IMR-90 (cell line): ENCODE measurements around the gene LRRN2. TPM values are rescaled to one million over a fixed set of nuclear protein-coding genes. Genes with fewer than 3 reads are reported as not detected.

Experiments
- ATAC-seq: fragments of 200-7000 bp; cut with Tn5 transposase; 2 replicates; pipeline ENCODE4 v1.9.1; 2020; ENCODE audit warnings: low read depth, mild to moderate bottlenecking, moderate library complexity
- BruUV-seq: library from RNA; stranded (reverse); fragments of 400-500 nt; replicated peaks from 2 replicates; lab custom pipeline; 2021; lab: Mats Ljungman, UMichigan
- CTCF ChIA-PET: fragments of 300-600 bp; formaldehyde crosslinking; extraction: SDS; loops from one replicate; lab custom pipeline; 2021; ENCODE audit warnings: antibody characterized with exemption; lab: Yijun Ruan, JAX
- POLR2A ChIA-PET: fragments of 300-600 bp; sonication (Branson Sonifier 250); formaldehyde crosslinking; loops from one replicate; lab custom pipeline; 2022; ENCODE audit warnings: antibody characterized with exemption; ENCODE audit not compliant: unreplicated experiment; lab: Charles Lee
- DNase-seq: peaks from one replicate; pipeline ENCODE4 v3.0.0; 2013
- H2AFZ ChIP-seq: replicated peaks from 2 replicates; pipeline ENCODE3; 2013; ENCODE audit warnings: low read length, mild to moderate bottlenecking; ENCODE audit not compliant: poor library complexity
- H2AK5ac ChIP-seq: 2 replicates; pipeline ENCODE4 v1.6.1; 2013; ENCODE audit warnings: low read depth, low read length, inconsistent platforms
- H2AK9ac ChIP-seq: replicated peaks from 2 replicates; pipeline ENCODE3; 2013; ENCODE audit warnings: mild to moderate bottlenecking, low read depth, low read length, moderate library complexity; ENCODE audit not compliant: poor library complexity
- H2BK120ac ChIP-seq: 2 replicates; pipeline ENCODE4 v1.6.1; 2013; ENCODE audit warnings: low read depth, low read length, inconsistent platforms
- H2BK15ac ChIP-seq: 3 replicates; pipeline ENCODE4 v1.6.1; 2013; ENCODE audit warnings: low read depth, low read length, inconsistent platforms
- H2BK20ac ChIP-seq: 2 replicates; pipeline ENCODE4 v1.6.1; 2013; ENCODE audit warnings: low read depth, mild to moderate bottlenecking, inconsistent platforms, low read length, moderate library complexity
- H2BK5ac ChIP-seq: 2 replicates; pipeline ENCODE4 v1.6.1; 2013; ENCODE audit warnings: mild to moderate bottlenecking, low read depth, low read length, inconsistent platforms; ENCODE audit not compliant: poor library complexity, severe bottlenecking
- H3K14ac ChIP-seq: replicated peaks from 2 replicates; pipeline ENCODE4 v1.6.1; 2013; ENCODE audit warnings: low read depth, low read length, inconsistent platforms
- H3K18ac ChIP-seq: 2 replicates; pipeline ENCODE4 v1.6.1; 2013; ENCODE audit warnings: low read depth, low read length, control low read depth
- H3K23ac ChIP-seq: 2 replicates; pipeline ENCODE4 v1.6.1; 2013; ENCODE audit warnings: low read depth, low read length, inconsistent platforms
- H3K27ac ChIP-seq: 2 replicates; pipeline ENCODE4 v1.5.1; 2013; ENCODE audit warnings: mild to moderate bottlenecking, control low read depth, low read length; ENCODE audit not compliant: insufficient read depth
- H3K27me3 ChIP-seq: 2 replicates; pipeline ENCODE4 v1.6.1; 2013; ENCODE audit warnings: low read length; ENCODE audit not compliant: control insufficient read depth, insufficient read depth
- H3K36me3 ChIP-seq: 2 replicates; pipeline ENCODE4 v1.6.1; 2013; ENCODE audit warnings: low read length, mixed read lengths; ENCODE audit not compliant: control insufficient read depth, insufficient read depth
- H3K4ac ChIP-seq: 2 replicates; pipeline ENCODE4 v1.6.1; 2013; ENCODE audit warnings: low read depth, low read length, inconsistent platforms
- H3K4me1 ChIP-seq: 2 replicates; pipeline ENCODE4 v1.6.1; 2013; ENCODE audit warnings: low read length, mixed read lengths; ENCODE audit not compliant: control insufficient read depth, insufficient read depth
- H3K4me2 ChIP-seq: 2 replicates; pipeline ENCODE4 v1.6.1; 2013; ENCODE audit warnings: low read depth, mild to moderate bottlenecking, control low read depth, low read length, moderate library complexity
- H3K4me3 ChIP-seq: 2 replicates; pipeline ENCODE4 v1.5.1; 2013; ENCODE audit warnings: low read depth, mild to moderate bottlenecking, control low read depth, low read length, moderate library complexity; ENCODE audit not compliant: insufficient read depth
- H3K56ac ChIP-seq: 2 replicates; pipeline ENCODE4 v1.6.1; 2013; ENCODE audit warnings: low read length, inconsistent platforms; ENCODE audit not compliant: insufficient read depth; ENCODE audit errors: extremely low read depth
- H3K79me1 ChIP-seq, 2 experiments: 2 replicates each; pipeline ENCODE4 v1.6.1; 2013; ENCODE audit warnings: low read length in 2 of 2, inconsistent platforms in 1 of 2, low read depth in 1 of 2
- H3K9ac ChIP-seq: 2 replicates; pipeline ENCODE4 v1.6.1; 2013; ENCODE audit warnings: low read depth, low read length, control low read depth
- H3K9me1 ChIP-seq: 2 replicates; pipeline ENCODE4 v1.6.1; 2013; ENCODE audit warnings: low read length, inconsistent platforms; ENCODE audit not compliant: insufficient read depth
- H3K9me3 ChIP-seq: 2 replicates; pipeline ENCODE4 v1.6.1; 2013; ENCODE audit warnings: low read length; ENCODE audit not compliant: control insufficient read depth, insufficient read depth
- H4K20me1 ChIP-seq: 2 replicates; pipeline ENCODE4 v1.6.1; 2013; ENCODE audit warnings: low read length, inconsistent platforms; ENCODE audit not compliant: insufficient read depth
- H4K5ac ChIP-seq: 2 replicates; pipeline ENCODE4 v1.6.1; 2013; ENCODE audit warnings: mild to moderate bottlenecking, low read depth, low read length, control low read depth
- H4K8ac ChIP-seq, 2 experiments: 2 replicates each; pipeline ENCODE4 v1.6.1; 2013; ENCODE audit warnings: low read depth in 2 of 2, low read length in 2 of 2, control low read depth in 1 of 2, inconsistent platforms in 1 of 2
- H4K91ac ChIP-seq: 2 replicates; pipeline ENCODE4 v1.6.1; 2013; ENCODE audit warnings: low read depth, low read length, inconsistent platforms; ENCODE audit not compliant: insufficient read depth
- FOS ChIP-seq: fragments of 150-350 bp; IDR thresholded peaks from 2 replicates; pipeline ENCODE4 v1.6.1; 2016; ENCODE audit warnings: low read depth, low read length
- WGBS, 2 experiments: methylation state at CpG; one replicate each; pipeline versions ENCODE4 v1.1.5 to v1.1.7; 2013; ENCODE audit warnings: missing lambda C conversion rate in 2 of 2; ENCODE audit not compliant: insufficient read length in 1 of 2; ENCODE audit errors: extremely low coverage in 2 of 2; 5-methylcytosine and 5-hydroxymethylcytosine counted together
- dilution Hi-C: fragments of 300-500 bp; cut with HindIII; formaldehyde crosslinking; loops from one replicate; pipeline ENCODE4 v1.14.3; 2018; ENCODE audit warnings: low sequenced_read_pairs; ENCODE audit not compliant: unreplicated experiment
- in situ Hi-C: fragments of 300-500 bp; cut with MboI; formaldehyde crosslinking; loops from 3 replicates; pipeline ENCODE4 v1.14.3; 2019; ENCODE audit warnings: low sequenced_read_pairs, inconsistent platforms, mixed read lengths
- intact Hi-C: fragments of 100-400 bp; cut with micrococcal nuclease; formaldehyde crosslinking; loops from 2 replicates; pipeline ENCODE4 v1.10.0; 2022
- polyA plus RNA-seq, 3 experiments: library from polyadenylated mRNA; depleted of rRNA; stranded (reverse); fragments of >200 nt; gene quantifications; 2 replicates each; pipeline ENCODE4 v1.2.3, GENCODE V29; 2012; ENCODE audit warnings: low replicate concordance in 1 of 3
- total RNA-seq: library from RNA; depleted of rRNA; stranded (reverse); fragments of >200 nt; gene quantifications from 2 replicates; pipeline ENCODE4 v1.2.3, GENCODE V29; 2012

The LRRN2 gene
- total and polyA plus RNA-seq, 2 of the 4 experiments (the other 2 are of a cell fraction) = not detected

DNA sequence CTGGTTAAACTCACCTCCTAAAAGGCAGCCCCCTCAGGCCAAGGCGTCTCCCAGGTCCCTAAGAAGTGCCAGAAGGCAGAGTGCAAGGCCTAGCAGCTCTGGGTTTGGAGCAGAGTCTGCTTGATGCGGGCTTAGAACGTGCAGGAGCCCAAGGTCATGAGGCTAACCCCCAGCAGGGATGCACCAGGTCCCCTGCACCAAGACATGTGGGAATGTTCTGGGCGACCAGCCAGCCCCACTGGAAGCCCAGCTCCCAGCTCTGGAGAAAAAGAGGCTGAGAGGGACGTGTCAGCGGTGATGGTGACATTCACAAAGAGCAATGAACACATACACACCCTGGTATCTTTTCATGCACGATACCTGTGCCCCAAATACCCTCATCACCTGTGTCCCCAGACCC lies 5.1 kb downstream of the LRRN2 start:
- no peak overlapping the region for H3K27ac ChIP-seq
- H2AK5ac ChIP-seq = no peak overlapping the region
- no peak overlapping the region for H3K4me3 ChIP-seq
- H3K23ac ChIP-seq = no peak overlapping the region
- no peak overlapping the region for H4K5ac ChIP-seq
- no peak overlapping the region for H3K4me2 ChIP-seq
- no TSS peak for BruUV-seq
- ATAC-seq = no peak
- intact Hi-C loops = no loop called here
- no peaks in the 10 kb centered on the region for H3K4me1 ChIP-seq
- ChIA-PET POLR2A (no interaction called here), CTCF (no interaction called here)
- H3K9me3 ChIP-seq = no peaks in the 10 kb centered on the region
- 33% methylated on average over 3 of the region's 7 CpGs; no CpG with 5 or more reads in 1 of the 2 experiments for WGBS, 2 experiments
- H3K56ac ChIP-seq = no peak overlapping the region
- H3K27me3 ChIP-seq = peaks cover 48% of the 10 kb centered on the region
- H3K36me3 ChIP-seq = no peaks in the 10 kb centered on the region
- TF ChIP-seq FOS = no peak
- no peaks in the 10 kb centered on the region for H3K79me1 ChIP-seq
- H2BK5ac ChIP-seq = no peak overlapping the region
- dilution Hi-C loops = no loop called here
- no peak overlapping the region for H4K91ac ChIP-seq
- no peak overlapping the region for H3K4ac ChIP-seq
- H2AFZ ChIP-seq = no peak overlapping the region
- no peak overlapping the region for H3K18ac ChIP-seq
- H2BK20ac ChIP-seq = no peak overlapping the region
- H2AK9ac ChIP-seq = no peak overlapping the region
- no peaks in the 10 kb centered on the region for H4K20me1 ChIP-seq
- in situ Hi-C loops = no loop called here
- H4K8ac ChIP-seq = no peak overlapping the region
- H3K9me1 ChIP-seq = no peaks in the 10 kb centered on the region
- DNase-seq = no peak
- H2BK15ac ChIP-seq = no peak overlapping the region
- H3K9ac ChIP-seq = no peak overlapping the region
- no peak overlapping the region for H2BK120ac ChIP-seq
- H3K14ac ChIP-seq = no peak overlapping the region
